ENCODE results near the gene IGSF3.
A peak's percentile ranks its signal among the peaks of the same experiment; 100 is the strongest.

IGSF3 gene

DNA sequence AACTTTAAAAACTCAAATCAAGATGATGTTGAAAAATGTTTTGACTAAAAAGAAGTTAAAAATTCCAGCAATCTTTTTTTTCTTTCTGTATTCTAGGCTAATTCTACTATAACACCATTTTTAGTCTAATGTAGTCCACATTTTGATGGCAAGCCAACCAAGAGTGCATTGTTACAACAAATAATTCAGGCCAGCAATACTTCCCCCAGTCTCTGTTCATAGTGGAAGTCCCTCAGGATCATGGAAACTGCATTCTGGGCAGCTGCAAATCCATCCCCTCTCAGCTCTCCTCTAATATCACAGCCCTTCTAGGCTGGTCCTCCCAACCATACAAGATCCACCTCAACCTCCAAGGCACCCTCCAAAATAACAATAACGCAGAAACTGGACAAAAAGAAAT is 89.0 kb downstream of the IGSF3 start:
- Mint-ChIP-seq H3K4me1 (no peaks in the 10 kb centered on the region), H3K27me3 (ENCODE audit: low read depth) (no peaks in the 10 kb centered on the region), H3K9me3 (no peaks in the 10 kb centered on the region), H3K27ac (no peak overlapping the region), H3K4me3 (no peak overlapping the region), H3K36me3 (ENCODE audit: low read depth) (peaks cover 24% of the 10 kb centered on the region)
- TF ChIP-seq, protein P1, sequence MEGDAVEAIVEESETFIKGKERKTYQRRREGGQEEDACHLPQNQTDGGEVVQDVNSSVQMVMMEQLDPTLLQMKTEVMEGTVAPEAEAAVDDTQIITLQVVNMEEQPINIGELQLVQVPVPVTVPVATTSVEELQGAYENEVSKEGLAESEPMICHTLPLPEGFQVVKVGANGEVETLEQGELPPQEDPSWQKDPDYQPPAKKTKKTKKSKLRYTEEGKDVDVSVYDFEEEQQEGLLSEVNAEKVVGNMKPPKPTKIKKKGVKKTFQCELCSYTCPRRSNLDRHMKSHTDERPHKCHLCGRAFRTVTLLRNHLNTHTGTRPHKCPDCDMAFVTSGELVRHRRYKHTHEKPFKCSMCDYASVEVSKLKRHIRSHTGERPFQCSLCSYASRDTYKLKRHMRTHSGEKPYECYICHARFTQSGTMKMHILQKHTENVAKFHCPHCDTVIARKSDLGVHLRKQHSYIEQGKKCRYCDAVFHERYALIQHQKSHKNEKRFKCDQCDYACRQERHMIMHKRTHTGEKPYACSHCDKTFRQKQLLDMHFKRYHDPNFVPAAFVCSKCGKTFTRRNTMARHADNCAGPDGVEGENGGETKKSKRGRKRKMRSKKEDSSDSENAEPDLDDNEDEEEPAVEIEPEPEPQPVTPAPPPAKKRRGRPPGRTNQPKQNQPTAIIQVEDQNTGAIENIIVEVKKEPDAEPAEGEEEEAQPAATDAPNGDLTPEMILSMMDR (IDR thresholded peaks at IDR 0.05; ENCODE audit: unreplicated experiment in 3 of 3), result no peak

DNA sequence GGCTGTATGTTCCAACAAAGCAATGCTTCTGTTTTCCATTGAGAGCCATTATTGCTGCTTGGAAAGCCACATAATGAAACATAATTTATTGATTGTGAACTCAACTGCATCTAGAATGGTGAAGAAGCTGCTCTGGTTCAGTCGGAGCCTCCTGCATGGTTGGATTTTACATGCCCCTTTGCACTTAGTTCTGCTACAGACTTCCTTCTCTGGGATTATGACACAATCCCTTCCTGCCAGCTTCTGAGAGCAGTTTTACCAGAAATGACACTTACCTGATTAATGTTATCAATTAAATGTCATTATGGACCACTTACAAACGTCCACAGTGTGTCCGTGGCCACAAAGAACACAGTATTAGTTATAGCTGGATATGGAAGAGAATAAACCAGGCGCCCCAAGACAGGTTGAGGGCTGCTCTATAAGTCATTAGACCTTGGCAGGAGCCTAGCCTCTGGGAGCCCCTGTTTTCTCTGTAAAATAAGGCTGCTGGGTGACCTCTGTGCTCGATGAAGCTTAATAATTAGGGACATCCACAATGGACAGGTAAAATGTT is 89.7 kb downstream of the IGSF3 start:
- H3K27ac Mint-ChIP-seq, result no peak overlapping the region
- H3K27me3 Mint-ChIP-seq (ENCODE audit: low read depth), result no peaks in the 10 kb centered on the region
- no peaks in the 10 kb centered on the region for H3K4me1 Mint-ChIP-seq
- TF ChIP-seq, protein P1 (IDR thresholded peaks at IDR 0.05; ENCODE audit: unreplicated experiment in 3 of 3), result no peak
- peaks cover 24% of the 10 kb centered on the region for H3K36me3 Mint-ChIP-seq (ENCODE audit: low read depth)
- H3K9me3 Mint-ChIP-seq, result no peaks in the 10 kb centered on the region
- no peak overlapping the region for H3K4me3 Mint-ChIP-seq

DNA sequence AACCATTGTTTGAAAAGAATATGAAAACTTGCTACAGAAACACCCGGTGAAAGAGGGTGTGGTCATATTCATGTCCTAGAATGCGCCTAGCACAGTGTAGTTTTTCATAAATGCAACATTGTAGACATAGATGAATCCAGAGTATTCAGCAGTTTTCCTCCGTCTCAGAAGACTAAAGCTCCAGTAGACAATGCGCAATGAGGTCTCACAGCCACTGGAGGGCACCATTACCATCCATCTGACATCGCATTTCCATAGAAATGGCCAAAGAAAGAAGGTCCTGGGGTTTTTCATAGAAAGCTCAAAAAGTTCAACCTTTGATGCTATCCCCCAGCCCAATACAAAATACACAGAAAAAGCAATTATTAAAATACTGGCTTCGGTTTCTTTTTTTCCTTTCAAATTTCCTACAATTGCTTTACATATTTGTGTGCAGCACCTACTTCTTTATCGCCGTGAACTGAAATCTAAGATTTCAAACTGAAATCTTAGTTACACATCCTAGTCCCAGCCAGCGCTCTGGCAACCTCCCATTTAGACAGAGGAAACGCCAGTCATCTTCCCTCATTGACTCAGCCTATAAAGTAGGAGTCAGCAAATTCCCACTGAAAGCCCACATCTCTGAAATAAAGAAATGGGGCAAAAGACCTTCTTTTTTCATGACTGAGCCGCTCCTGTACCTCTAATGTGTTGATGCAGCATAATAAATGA is 92.8 kb downstream of the IGSF3 start:
- TF ChIP-seq, protein P1 (IDR thresholded peaks at IDR 0.05; ENCODE audit: unreplicated experiment in 3 of 3), result peak; percentile 82 to 91 (median 89)
- Mint-ChIP-seq H3K36me3 (ENCODE audit: low read depth) (peaks cover 24% of the 10 kb centered on the region), H3K4me3 (peak overlapping the region in 1 of 3 experiments; percentile 54), H3K27me3 (ENCODE audit: low read depth) (peaks cover 3% of the 10 kb centered on the region), H3K9me3 (no peaks in the 10 kb centered on the region), H3K27ac (no peak overlapping the region), H3K4me1 (peaks cover 11% of the 10 kb centered on the region)

DNA sequence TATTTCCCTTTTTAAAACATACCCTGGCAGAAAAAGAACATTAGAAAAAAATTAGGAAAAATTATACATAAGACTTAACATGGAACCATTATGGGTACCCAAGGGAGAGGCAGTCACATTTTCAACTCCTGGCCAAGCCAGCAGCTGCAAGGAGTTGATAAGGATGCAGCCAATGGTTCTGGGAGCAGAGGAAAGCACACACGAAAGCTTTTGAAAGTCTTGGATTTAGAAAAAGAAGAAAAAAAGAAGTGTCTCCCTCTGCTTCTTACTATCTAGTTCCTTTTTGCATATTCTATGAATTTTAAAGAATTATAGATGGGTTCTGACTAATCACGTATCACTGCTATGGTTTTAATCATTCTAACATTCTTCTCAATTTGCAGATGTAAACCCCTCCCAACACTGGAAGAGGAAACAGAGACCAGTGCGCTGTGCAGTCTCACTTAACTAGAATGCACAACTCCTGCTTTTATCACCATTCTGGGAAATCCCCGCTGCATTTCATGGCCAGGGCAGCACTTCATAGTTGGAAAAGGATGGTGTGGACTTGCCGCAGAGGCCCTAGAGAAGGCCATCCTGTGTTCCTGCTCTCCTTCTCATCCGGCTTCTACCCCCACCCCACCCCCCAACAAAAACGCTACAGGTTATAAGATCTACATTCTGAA is 94.0 kb downstream of the IGSF3 start:
- TF ChIP-seq, protein P1 (IDR thresholded peaks at IDR 0.05; ENCODE audit: unreplicated experiment in 3 of 3), result no peak
- Mint-ChIP-seq H3K27me3 (ENCODE audit: low read depth) (peaks cover 11% of the 10 kb centered on the region), H3K4me1 (peaks cover 17% of the 10 kb centered on the region)

DNA sequence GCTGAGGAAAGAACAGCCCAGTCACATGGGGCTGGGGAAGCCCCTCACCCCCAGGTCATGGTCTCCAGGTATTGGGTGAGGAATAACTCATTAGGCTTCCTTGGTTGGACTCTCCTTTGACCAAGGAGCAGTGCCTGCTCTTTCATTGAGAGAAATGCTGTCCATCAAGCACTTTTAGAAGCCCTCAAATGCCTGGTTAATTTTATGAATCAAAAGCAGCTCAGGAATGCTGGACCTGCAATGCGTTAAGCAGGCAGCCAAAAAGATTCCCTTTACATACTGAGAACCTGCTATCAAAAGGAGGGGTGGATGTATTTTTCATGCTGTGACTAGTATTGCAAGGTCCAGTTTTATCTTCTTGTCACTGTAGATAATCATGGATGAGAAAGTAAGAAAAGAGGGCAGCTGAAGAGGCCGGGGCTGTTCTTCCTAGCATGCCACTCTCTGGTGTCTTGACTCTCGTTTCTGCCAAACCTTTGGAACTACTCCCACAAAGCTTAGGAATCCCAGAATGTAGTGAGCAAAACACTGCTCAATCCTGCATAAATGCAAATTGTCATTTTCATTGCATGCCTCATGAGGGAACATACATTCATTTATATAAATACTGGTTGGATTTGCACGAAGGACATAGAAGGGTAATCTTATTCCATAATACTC is 94.6 kb downstream of the IGSF3 start:
- peaks cover 17% of the 10 kb centered on the region for H3K4me1 Mint-ChIP-seq
- no peaks in the 10 kb centered on the region for H3K9me3 Mint-ChIP-seq
- H3K27ac Mint-ChIP-seq, result peak overlapping the region in 1 of 3 experiments; percentile 48
- H3K4me3 Mint-ChIP-seq, result peak overlapping the region in 1 of 3 experiments; percentile 17
- H3K27me3 Mint-ChIP-seq (ENCODE audit: low read depth), result peaks cover 11% of the 10 kb centered on the region
- peaks cover 21% of the 10 kb centered on the region for H3K36me3 Mint-ChIP-seq (ENCODE audit: low read depth)
- TF ChIP-seq, protein P1 (IDR thresholded peaks at IDR 0.05; ENCODE audit: unreplicated experiment in 3 of 3), result no peak

More for the DNA sequence above, 94.0 kb downstream of the IGSF3 start:
- Mint-ChIP-seq H3K9me3 (no peaks in the 10 kb centered on the region), H3K27ac (no peak overlapping the region), H3K4me3 (peak overlapping the region in 1 of 3 experiments; percentile 17), H3K36me3 (ENCODE audit: low read depth) (peaks cover 21% of the 10 kb centered on the region)

Measured in nephron (organoid).